Stimulated activated CD8-positive, alpha-beta memory T cell treated with anti-CD3 and anti-CD28 coated beads, Interleukin-15, amount 100 ng/mL, for 1 hour (primary cell): ENCODE results near the gene CDCA4.
"Not testable (repeated sequence)": the region's sequence is repeated elsewhere in the genome, so short reads cannot be mapped to it uniquely, and the experiment has no call there.

Experiments used
- DNase-seq: peaks from one replicate; pipeline ENCODE4 v3.0.0-alpha.2; 2020; ENCODE audit warnings: low read depth

Gene CDCA4

GRCh38 chr14:105033412-105033900 is 12.6 kb upstream of the CDCA4 start:
- not testable (repeated sequence) for DNase-seq

DNA sequence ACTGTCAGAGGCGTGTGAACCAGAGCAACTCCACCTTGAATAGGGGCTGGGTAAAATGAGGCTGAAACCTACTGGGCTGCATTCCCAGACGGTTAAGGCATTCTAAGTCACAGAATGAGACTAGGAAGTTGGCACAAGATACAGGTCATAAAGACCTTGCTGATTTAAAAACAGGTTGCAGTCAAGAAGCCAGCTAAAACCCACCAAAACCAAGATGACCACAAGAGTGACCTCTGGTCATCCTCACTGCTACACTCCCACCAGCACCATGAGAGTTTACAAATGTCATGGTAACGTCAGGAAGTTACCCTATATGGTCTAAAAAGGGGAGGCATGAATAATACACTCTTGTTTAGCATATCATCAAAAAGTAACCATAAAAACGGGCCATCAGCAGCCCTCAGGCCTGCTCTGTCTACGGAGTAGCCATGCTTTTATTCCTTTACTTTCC is 11.6 kb upstream of the CDCA4 start:
- DNase-seq, result not testable (repeated sequence)

- no peak for DNase-seq
Measured at GRCh38 chr14:105030836-105031396, 10.0 kb upstream of the CDCA4 start.

- no peak for DNase-seq
Measured at GRCh38 chr14:105030194-105030593, 9.3 kb upstream of the CDCA4 start.

- DNase-seq, result no peak
Measured at GRCh38 chr14:105029402-105029801, 8.5 kb upstream of the CDCA4 start.

- DNase-seq, result no peak
Measured at GRCh38 chr14:105028251-105028927, 7.5 kb upstream of the CDCA4 start.

DNA sequence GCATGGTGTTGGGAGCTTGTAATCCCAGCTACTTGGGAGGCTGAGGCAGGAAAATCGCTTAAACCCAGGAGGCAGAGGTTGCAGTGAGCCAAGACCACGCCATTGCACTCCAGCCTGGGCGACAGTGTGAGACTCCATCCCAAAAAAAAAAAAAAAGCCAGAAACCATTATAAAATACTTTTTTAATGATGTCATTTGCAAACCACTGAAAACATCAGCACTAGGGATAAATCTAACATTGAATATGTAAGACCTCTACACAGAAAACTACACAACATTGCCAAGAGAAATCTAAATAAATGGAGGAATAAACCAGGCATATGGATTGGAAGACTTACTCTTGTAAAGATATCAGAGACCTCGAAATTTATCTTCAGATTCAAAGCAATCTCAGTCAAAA is 6.8 kb upstream of the CDCA4 start:
- DNase-seq, result not testable (repeated sequence)

- no peak for DNase-seq
Measured at GRCh38 chr14:105026802-105027563, 6.1 kb upstream of the CDCA4 start.

GRCh38 chr14:105026033-105026785 is 5.3 kb upstream of the CDCA4 start:
- no peak for DNase-seq

- no peak for DNase-seq
Measured at GRCh38 chr14:105025429-105025828, 4.5 kb upstream of the CDCA4 start.

- DNase-seq, result no peak
Measured at GRCh38 chr14:105023791-105024480, 3.1 kb upstream of the CDCA4 start.

- DNase-seq, result no peak
Measured at GRCh38 chr14:105023144-105023543, 2.3 kb upstream of the CDCA4 start.

- no peak for DNase-seq
Measured at GRCh38 chr14:105022276-105022670, 1.4 kb upstream of the CDCA4 start.

- DNase-seq, result no peak
Measured at GRCh38 chr14:105021656-105022275, 883 bp upstream of the CDCA4 start.

- DNase-seq, result peak; percentile 23
Measured at GRCh38 chr14:105019861-105020814, 745 bp downstream of the CDCA4 start.

DNA sequence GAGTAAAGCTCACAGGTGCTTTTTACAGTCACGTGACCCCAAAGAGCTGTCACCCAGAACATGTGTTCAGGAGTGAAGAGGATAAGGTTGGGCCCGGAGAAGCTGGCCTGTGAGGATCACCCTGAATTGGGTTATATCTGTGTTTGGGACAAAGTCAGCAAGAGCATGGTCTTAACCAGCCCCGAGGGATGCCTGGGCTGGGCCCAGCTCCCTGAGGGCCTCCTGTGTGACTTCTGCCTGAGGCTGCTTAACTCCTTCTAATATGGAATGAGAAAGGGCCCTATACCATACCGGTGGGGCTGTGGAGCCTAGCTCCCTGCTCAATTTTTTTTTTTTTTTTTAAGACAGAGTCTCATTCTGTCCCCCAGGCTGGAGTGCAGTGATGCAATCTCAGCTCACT is 2.5 kb downstream of the CDCA4 start:
- no peak for DNase-seq

- no peak for DNase-seq
Measured at GRCh38 chr14:105015905-105016304, 5.0 kb downstream of the CDCA4 start.

DNA sequence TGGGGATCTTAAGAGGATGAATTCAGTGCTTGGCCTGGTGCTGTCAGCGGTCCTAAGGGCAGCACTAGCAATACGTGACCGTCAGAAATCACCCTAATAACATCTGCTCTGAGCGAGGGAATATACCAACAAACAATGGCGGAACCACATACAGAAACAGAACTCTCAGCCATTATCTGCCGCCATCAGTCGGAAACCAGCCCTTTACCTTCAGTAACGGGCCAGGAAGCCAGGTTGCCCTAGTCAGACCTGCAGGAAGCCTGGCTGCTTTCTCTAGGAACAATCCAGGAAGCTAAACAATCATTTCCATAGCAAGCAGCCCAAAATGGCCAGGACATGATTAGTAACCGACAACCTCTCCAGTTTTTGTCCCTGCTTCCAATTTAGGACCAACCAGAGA is 5.6 kb downstream of the CDCA4 start:
- DNase-seq, result no peak

GRCh38 chr14:105014631-105015030 is 6.3 kb downstream of the CDCA4 start:
- DNase-seq, result no peak

DNA sequence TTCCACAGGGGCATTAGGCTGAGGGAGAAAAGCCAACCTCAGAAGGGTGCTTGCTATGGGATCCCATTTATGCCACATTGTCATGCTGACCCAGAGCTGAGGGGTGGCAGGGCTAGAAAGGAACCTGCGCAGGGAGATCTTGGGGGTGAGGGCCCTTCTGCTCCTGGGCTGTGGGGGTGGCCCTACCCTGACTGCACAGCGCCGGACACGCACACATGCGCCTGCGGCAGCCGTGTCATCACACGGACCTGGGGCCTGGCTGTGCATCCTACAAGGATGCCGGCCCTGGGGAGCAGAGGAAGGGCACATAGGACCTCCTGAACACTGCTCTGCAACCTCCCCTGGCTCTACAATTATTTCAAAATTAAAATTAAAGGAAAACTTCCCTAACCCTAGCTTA is 6.9 kb downstream of the CDCA4 start:
- no peak for DNase-seq
